GM23338 (cell line): ENCODE data around the gene TNFRSF8.

Source experiments
- CREB1 ChIP-seq: fragments of 250-450 bp; sonication (Bioruptor Pico); IDR thresholded peaks from 2 replicates; pipeline ENCODE4 v1.5.0; 2020; ENCODE audit warnings: low read depth, mild to moderate bottlenecking, moderate library complexity
- EZH2 ChIP-seq: fragments of 200-600 bp; sonication (generic); IDR thresholded peaks from one replicate; pipeline ENCODE4 v1.8.0; 2017; ENCODE audit warnings: antibody characterized with exemption, mild to moderate bottlenecking, low read depth; ENCODE audit not compliant: unreplicated experiment
- EZH2phosphoT487 ChIP-seq: fragments of 200-600 bp; sonication (generic); IDR thresholded peaks from one replicate; pipeline ENCODE4 v1.8.1; 2018; ENCODE audit warnings: antibody characterized with exemption; ENCODE audit not compliant: unreplicated experiment
- JUNB ChIP-seq: IDR thresholded peaks from one replicate; pipeline ENCODE4 v1.6.1; 2016; ENCODE audit warnings: antibody characterized with exemption; ENCODE audit not compliant: unreplicated experiment
- NANOG ChIP-seq: IDR thresholded peaks from 2 replicates; pipeline ENCODE4 v1.6.1; 2016; ENCODE audit warnings: antibody characterized with exemption, borderline replicate concordance
- POLR2AphosphoS5 ChIP-seq: IDR thresholded peaks from 2 replicates; pipeline ENCODE4 v1.6.1; 2016; ENCODE audit warnings: antibody characterized with exemption, low read depth
- STAT1 ChIP-seq: IDR thresholded peaks from one replicate; pipeline ENCODE4 v1.6.1; 2016; ENCODE audit warnings: antibody characterized with exemption; ENCODE audit not compliant: unreplicated experiment
- ZNF114 ChIP-seq: fragments of 250-450 bp; sonication (Bioruptor Pico); IDR thresholded peaks from 2 replicates; pipeline ENCODE4 v1.5.0; 2020; ENCODE audit warnings: mild to moderate bottlenecking, moderate library complexity
- ZNF331 ChIP-seq: fragments of 250-450 bp; sonication (Bioruptor Pico); IDR thresholded peaks from 2 replicates; pipeline ENCODE4 v1.5.0; 2020; ENCODE audit warnings: low read depth, mild to moderate bottlenecking, moderate library complexity
- TF ChIP-seq, protein P1 (sequence below), 2 experiments: fragments of 200-600 bp in 1 of 2; sonication (generic) in 1 of 2; conservative IDR thresholded peaks; 2 replicates each; pipeline versions ENCODE4 v1.5.1 to v1.6.1; 2016 to 2017; ENCODE audit warnings: antibody characterized with exemption in 2 of 2, low read depth in 2 of 2, mild to moderate bottlenecking in 2 of 2, moderate library complexity in 1 of 2
- TF ChIP-seq, protein P2 (sequence below): IDR thresholded peaks from one replicate; pipeline ENCODE4 v1.6.1; 2018; ENCODE audit warnings: antibody characterized with exemption; ENCODE audit not compliant: unreplicated experiment
- TF ChIP-seq, protein P3 (sequence below): IDR thresholded peaks from 2 replicates; pipeline ENCODE4 v1.6.1; 2016; ENCODE audit warnings: antibody characterized with exemption

DNA sequence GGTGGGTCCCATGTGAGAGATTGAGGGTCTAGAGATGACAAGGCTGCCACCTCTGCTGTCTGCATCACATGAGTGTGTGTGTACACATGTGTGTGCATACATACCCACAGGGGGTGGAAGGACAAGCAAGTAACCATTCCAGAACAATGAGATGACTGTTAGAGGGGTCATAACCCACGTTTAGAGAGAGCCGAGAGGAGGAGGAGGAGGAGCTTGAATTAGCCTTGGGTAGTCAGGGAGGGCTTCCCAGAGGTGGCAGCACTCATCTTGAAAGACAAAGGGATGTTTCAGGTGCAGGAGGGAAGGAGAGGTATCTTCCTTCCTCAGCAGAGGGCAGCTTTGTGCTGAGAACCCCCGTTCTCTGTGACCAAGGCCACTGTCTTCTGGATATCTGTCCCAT, 125.0 kb downstream of the TNFRSF8 start:
- TF ChIP-seq, protein P1, sequence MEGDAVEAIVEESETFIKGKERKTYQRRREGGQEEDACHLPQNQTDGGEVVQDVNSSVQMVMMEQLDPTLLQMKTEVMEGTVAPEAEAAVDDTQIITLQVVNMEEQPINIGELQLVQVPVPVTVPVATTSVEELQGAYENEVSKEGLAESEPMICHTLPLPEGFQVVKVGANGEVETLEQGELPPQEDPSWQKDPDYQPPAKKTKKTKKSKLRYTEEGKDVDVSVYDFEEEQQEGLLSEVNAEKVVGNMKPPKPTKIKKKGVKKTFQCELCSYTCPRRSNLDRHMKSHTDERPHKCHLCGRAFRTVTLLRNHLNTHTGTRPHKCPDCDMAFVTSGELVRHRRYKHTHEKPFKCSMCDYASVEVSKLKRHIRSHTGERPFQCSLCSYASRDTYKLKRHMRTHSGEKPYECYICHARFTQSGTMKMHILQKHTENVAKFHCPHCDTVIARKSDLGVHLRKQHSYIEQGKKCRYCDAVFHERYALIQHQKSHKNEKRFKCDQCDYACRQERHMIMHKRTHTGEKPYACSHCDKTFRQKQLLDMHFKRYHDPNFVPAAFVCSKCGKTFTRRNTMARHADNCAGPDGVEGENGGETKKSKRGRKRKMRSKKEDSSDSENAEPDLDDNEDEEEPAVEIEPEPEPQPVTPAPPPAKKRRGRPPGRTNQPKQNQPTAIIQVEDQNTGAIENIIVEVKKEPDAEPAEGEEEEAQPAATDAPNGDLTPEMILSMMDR (conservative IDR thresholded peaks at IDR 0.05; ENCODE audit: low read depth in 2 of 2) = peak; percentile 15 to 57; a peak in 2 of 4 replicates
- TF ChIP-seq, protein P2, sequence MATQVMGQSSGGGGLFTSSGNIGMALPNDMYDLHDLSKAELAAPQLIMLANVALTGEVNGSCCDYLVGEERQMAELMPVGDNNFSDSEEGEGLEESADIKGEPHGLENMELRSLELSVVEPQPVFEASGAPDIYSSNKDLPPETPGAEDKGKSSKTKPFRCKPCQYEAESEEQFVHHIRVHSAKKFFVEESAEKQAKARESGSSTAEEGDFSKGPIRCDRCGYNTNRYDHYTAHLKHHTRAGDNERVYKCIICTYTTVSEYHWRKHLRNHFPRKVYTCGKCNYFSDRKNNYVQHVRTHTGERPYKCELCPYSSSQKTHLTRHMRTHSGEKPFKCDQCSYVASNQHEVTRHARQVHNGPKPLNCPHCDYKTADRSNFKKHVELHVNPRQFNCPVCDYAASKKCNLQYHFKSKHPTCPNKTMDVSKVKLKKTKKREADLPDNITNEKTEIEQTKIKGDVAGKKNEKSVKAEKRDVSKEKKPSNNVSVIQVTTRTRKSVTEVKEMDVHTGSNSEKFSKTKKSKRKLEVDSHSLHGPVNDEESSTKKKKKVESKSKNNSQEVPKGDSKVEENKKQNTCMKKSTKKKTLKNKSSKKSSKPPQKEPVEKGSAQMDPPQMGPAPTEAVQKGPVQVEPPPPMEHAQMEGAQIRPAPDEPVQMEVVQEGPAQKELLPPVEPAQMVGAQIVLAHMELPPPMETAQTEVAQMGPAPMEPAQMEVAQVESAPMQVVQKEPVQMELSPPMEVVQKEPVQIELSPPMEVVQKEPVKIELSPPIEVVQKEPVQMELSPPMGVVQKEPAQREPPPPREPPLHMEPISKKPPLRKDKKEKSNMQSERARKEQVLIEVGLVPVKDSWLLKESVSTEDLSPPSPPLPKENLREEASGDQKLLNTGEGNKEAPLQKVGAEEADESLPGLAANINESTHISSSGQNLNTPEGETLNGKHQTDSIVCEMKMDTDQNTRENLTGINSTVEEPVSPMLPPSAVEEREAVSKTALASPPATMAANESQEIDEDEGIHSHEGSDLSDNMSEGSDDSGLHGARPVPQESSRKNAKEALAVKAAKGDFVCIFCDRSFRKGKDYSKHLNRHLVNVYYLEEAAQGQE = no peak
- TF ChIP-seq EZH2phosphoT487 (no peak), STAT1 (no peak), EZH2 (no peak), POLR2AphosphoS5 (no peak), ZNF331 (no peak), ZNF114 (CRISPR knock-in tag) (no peak), CREB1 (no peak), NANOG (no peak), JUNB (no peak)
- TF ChIP-seq, protein P3, sequence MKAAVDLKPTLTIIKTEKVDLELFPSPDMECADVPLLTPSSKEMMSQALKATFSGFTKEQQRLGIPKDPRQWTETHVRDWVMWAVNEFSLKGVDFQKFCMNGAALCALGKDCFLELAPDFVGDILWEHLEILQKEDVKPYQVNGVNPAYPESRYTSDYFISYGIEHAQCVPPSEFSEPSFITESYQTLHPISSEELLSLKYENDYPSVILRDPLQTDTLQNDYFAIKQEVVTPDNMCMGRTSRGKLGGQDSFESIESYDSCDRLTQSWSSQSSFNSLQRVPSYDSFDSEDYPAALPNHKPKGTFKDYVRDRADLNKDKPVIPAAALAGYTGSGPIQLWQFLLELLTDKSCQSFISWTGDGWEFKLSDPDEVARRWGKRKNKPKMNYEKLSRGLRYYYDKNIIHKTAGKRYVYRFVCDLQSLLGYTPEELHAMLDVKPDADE = no peak
